Stimulated activated CD8-positive, alpha-beta memory T cell treated with anti-CD3 and anti-CD28 coated beads, Interleukin-4, amount 100 ng/mL, for 1 hour (primary cell): ENCODE data around the gene SFXN3.
"Not testable (repeated sequence)": the region's sequence is repeated elsewhere in the genome, so short reads cannot be mapped to it uniquely, and the experiment has no call there.

Source experiments
- DNase-seq, 2 donors: peaks; one replicate each; pipeline ENCODE4 v3.0.0-alpha.2; 2020; ENCODE audit warnings: low read depth in 2 of 2, low spot score in 1 of 2

Gene SFXN3

GRCh38 chr10:101015582-101015973 lies 15.5 kb upstream of the SFXN3 start:
- no peak for DNase-seq

GRCh38 chr10:101016814-101017213 lies 14.2 kb upstream of the SFXN3 start:
- DNase-seq, result no peak

GRCh38 chr10:101018118-101018599 lies 12.9 kb upstream of the SFXN3 start:
- DNase-seq, result no peak

GRCh38 chr10:101018600-101019439 lies 12.2 kb upstream of the SFXN3 start:
- no peak for DNase-seq

GRCh38 chr10:101019440-101019703 lies 11.7 kb upstream of the SFXN3 start:
- no peak for DNase-seq

GRCh38 chr10:101020427-101021075 lies 10.5 kb upstream of the SFXN3 start:
- no peak for DNase-seq

- no peak for DNase-seq
Observed at GRCh38 chr10:101021239-101021638, 9.8 kb upstream of the SFXN3 start.

GRCh38 chr10:101021692-101022251 lies 9.3 kb upstream of the SFXN3 start:
- no peak for DNase-seq

GRCh38 chr10:101022967-101023705 lies 7.9 kb upstream of the SFXN3 start:
- DNase-seq, result no peak

GRCh38 chr10:101027106-101027720 lies 3.8 kb upstream of the SFXN3 start:
- no peak for DNase-seq

GRCh38 chr10:101028446-101029337 lies 2.3 kb upstream of the SFXN3 start:
- no peak for DNase-seq

GRCh38 chr10:101029520-101030295 lies 1.3 kb upstream of the SFXN3 start:
- DNase-seq, result no peak

- no peak for DNase-seq
Observed at GRCh38 chr10:101030496-101031127, 422 bp upstream of the SFXN3 start.

GRCh38 chr10:101031796-101032636 lies 982 bp downstream of the SFXN3 start:
- DNase-seq, result peak; percentile 58 to 60

GRCh38 chr10:101032637-101033224 lies 1.7 kb downstream of the SFXN3 start:
- peak; percentile 43 to 46 for DNase-seq

GRCh38 chr10:101033276-101033675 lies 2.2 kb downstream of the SFXN3 start:
- DNase-seq, result no peak

GRCh38 chr10:101034404-101034803 lies 3.4 kb downstream of the SFXN3 start:
- not testable (repeated sequence) for DNase-seq

GRCh38 chr10:101035314-101035713 lies 4.3 kb downstream of the SFXN3 start:
- DNase-seq, result no peak
